ENCODE results near the gene AHDC1. TPM values are rescaled to one million over a fixed set of nuclear protein-coding genes. Genes with fewer than 3 reads are reported as not detected.

The AHDC1 gene
- total and polyA plus RNA-seq, 2 donors (not counting 3 experiments of a cell fraction or from before 2014, with no cell fraction given): 7.0 to 32.1 TPM

DNA sequence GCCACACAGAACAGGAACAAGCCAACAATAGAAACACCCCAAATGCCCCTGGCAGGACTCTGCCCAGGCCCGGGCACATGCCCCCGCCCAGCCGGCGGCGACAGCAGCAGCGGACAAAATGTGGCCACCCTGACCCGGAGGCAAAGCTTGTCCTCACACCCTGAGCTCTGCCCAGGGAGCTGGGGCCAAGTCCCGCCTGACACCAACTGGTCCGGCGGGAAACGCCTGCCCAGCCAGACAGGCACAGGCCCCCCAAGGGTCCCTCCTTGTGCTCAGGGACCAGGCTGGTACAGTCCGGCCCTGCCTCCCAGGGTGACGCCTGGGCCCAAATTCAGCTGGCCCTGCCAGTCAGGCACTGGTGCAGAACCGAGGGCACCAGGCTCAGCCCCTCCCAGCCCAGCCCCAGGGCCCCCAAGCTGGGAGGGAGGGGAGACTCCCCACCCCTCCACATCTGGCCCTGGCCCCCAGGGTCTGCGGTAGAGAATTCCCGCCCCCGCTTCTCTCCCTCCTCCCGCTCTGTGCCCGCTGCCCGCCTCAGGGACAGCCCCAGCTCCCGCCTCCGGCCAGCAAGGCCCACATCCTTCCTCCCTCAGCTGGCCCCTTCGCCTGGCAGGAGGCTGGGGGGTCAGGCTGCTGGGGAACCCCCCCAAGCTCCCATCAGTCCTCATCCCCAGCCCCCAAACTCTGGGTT lies 2.0 kb downstream of the AHDC1 start:
- BruUV-seq (replicated peaks): no TSS peak
- H3K27ac ChIP-seq (ENCODE audit: insufficient read depth, low read depth, low read length): no peak overlapping the region

More for the DNA sequence above, 2.0 kb downstream of the AHDC1 start:
- intact Hi-C loops (cut with micrococcal nuclease) (no loop called here), dilution Hi-C loops (cut with MboI; ENCODE audit: extremely low pct_ligation_motif_present, low sequenced_read_pairs) (no loop called here)
- ChIA-PET POLR2A (interaction anchor here (0.7 to 2.2 kb wide), 3 partner anchors 42 to 112 kb away, joined by 4 to 15 read pairs (median 6); partner anchors contain the start of gene WASF2), CTCF (interaction anchor here (0.8 to 12.3 kb wide), 11 partner anchors 10 to 207 kb away, joined by 3 to 455 read pairs (median 6); no protein-coding TSS in a partner anchor)
- Histone ChIP-seq H4K20me1 (replicated peaks; ENCODE audit: control insufficient read depth, extremely low read depth, insufficient read depth, low read length) (no peaks in the 10 kb centered on the region), H3K27me3 (ENCODE audit: control insufficient read depth in 2 of 2, insufficient read depth in 2 of 2, low read length in 2 of 2) (no peaks in the 10 kb centered on the region), H3K79me2 (ENCODE audit: control insufficient read depth, insufficient read depth, low read length) (peaks cover 17% of the 10 kb centered on the region), H3K9ac (replicated peaks; ENCODE audit: extremely low read depth, insufficient read depth, low read length) (no peak overlapping the region), H3K4me1 (ENCODE audit: control insufficient read depth, extremely low read depth, insufficient read depth, low read length) (peaks cover 27% of the 10 kb centered on the region), H3K36me3 (ENCODE audit: control insufficient read depth in 2 of 2, extremely low read depth in 1 of 2, insufficient read depth in 2 of 2, low read length in 2 of 2) (no peaks in the 10 kb centered on the region), H2AFZ (ENCODE audit: low read depth, low read length) (no peak overlapping the region), H3K9me1 (replicated peaks; ENCODE audit: control insufficient read depth, extremely low read depth, insufficient read depth, low read length) (no peaks in the 10 kb centered on the region), H3K4me3 (replicated peaks in 1 of 3; ENCODE audit: insufficient read depth in 1 of 3, low read depth in 1 of 3, low read length in 3 of 3) (peak overlapping the region; percentile 38 to 97 (median 59)), H3K4me2 (ENCODE audit: insufficient read depth, low read length) (peak overlapping the region; percentile 66), H3K9me3 (replicated peaks; ENCODE audit: control insufficient read depth, insufficient read depth, low read length) (no peaks in the 10 kb centered on the region)
- DNase-seq (ENCODE audit: low read depth, low spot score) (peak; percentile 53), FAIRE-seq (peak; percentile 69)
- TF ChIP-seq FOS (IDR thresholded peaks at IDR 0.05; ENCODE audit: borderline replicate concordance, insufficient read depth, low read length): no peak
- TF ChIP-seq JUN (IDR thresholded peaks at IDR 0.05; ENCODE audit: borderline replicate concordance, insufficient read depth, insufficient read length, low read depth): no peak
- no peak for TF ChIP-seq GATA2 (IDR thresholded peaks at IDR 0.05; ENCODE audit: insufficient read depth, insufficient read length, low read depth, low read length)
- TF ChIP-seq, protein P1, sequence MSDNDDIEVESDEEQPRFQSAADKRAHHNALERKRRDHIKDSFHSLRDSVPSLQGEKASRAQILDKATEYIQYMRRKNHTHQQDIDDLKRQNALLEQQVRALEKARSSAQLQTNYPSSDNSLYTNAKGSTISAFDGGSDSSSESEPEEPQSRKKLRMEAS (IDR thresholded peaks at IDR 0.05; ENCODE audit: insufficient read depth, insufficient read length): no peak
- TF ChIP-seq, protein P2, sequence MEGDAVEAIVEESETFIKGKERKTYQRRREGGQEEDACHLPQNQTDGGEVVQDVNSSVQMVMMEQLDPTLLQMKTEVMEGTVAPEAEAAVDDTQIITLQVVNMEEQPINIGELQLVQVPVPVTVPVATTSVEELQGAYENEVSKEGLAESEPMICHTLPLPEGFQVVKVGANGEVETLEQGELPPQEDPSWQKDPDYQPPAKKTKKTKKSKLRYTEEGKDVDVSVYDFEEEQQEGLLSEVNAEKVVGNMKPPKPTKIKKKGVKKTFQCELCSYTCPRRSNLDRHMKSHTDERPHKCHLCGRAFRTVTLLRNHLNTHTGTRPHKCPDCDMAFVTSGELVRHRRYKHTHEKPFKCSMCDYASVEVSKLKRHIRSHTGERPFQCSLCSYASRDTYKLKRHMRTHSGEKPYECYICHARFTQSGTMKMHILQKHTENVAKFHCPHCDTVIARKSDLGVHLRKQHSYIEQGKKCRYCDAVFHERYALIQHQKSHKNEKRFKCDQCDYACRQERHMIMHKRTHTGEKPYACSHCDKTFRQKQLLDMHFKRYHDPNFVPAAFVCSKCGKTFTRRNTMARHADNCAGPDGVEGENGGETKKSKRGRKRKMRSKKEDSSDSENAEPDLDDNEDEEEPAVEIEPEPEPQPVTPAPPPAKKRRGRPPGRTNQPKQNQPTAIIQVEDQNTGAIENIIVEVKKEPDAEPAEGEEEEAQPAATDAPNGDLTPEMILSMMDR (IDR thresholded peaks at IDR 0.05; ENCODE audit: extremely low read depth in 1 of 2, insufficient read depth in 1 of 2, low read depth in 1 of 2, low read length in 2 of 2): no peak
- TF ChIP-seq MYC (IDR thresholded peaks at IDR 0.05; ENCODE audit: low read depth, low read length): no peak
